ENCODE results near the gene CYP24A1. TPM values are rescaled to one million over a fixed set of nuclear protein-coding genes. Genes with fewer than 3 reads are reported as not detected.

CYP24A1 gene
- total RNA-seq, 4 donors from 2014 or later = 1.3 to 12.3 (median 8.9) TPM

- H3K4me1 ChIP-seq = peaks cover 0 to 68% (median 7%) of the 10 kb centered on the region in 3 donors
- H3K27ac ChIP-seq = peak overlapping the region in 3 of 4 donors; percentile 44 to 65 (median 62)
- no peaks in the 10 kb centered on the region for H3K9me3 ChIP-seq
- no peak overlapping the region for H3K4me3 ChIP-seq
- intact Hi-C loops (cut with DNase I) = no loop called here
- no peaks in the 10 kb centered on the region for H3K36me3 ChIP-seq
- H3K27me3 ChIP-seq = no peaks in the 10 kb centered on the region
- WGBS, 2 donors = 83 to 94% methylated on average over 2 of the region's 2 CpGs
- no peak for TF ChIP-seq POLR2A (IDR thresholded peaks at IDR 0.05)
- TF ChIP-seq, protein P1, sequence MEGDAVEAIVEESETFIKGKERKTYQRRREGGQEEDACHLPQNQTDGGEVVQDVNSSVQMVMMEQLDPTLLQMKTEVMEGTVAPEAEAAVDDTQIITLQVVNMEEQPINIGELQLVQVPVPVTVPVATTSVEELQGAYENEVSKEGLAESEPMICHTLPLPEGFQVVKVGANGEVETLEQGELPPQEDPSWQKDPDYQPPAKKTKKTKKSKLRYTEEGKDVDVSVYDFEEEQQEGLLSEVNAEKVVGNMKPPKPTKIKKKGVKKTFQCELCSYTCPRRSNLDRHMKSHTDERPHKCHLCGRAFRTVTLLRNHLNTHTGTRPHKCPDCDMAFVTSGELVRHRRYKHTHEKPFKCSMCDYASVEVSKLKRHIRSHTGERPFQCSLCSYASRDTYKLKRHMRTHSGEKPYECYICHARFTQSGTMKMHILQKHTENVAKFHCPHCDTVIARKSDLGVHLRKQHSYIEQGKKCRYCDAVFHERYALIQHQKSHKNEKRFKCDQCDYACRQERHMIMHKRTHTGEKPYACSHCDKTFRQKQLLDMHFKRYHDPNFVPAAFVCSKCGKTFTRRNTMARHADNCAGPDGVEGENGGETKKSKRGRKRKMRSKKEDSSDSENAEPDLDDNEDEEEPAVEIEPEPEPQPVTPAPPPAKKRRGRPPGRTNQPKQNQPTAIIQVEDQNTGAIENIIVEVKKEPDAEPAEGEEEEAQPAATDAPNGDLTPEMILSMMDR (IDR thresholded peaks at IDR 0.05) = no peak
- DNase-seq = no peak
Observed at GRCh38 chr20:54111460-54111859, 62.3 kb downstream of the CYP24A1 start.

DNA sequence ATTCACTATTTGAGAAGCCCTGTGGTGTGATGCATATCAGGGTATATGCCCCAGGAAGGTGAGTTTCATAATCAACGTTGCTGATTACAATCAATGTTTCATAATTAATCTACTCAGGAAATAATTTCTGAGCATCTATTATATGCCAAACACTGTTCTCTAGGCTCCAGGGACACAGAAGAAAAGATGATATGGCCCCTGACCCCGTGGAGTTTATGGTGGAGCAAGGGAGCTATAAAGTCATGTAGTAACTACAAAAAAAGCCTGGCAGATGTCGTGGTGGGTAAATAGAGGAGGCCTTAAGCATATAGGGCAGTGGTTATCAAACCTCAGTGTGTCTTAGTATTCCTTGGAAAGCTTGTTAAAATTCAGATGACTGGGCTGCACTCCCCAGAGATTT lies 63.3 kb downstream of the CYP24A1 start:
- WGBS, 2 donors = 48 to 53% methylated on average over 3 of the region's 3 CpGs
- TF ChIP-seq, protein P1 (IDR thresholded peaks at IDR 0.05) = no peak
- no peak for TF ChIP-seq POLR2A (IDR thresholded peaks at IDR 0.05)
- Histone ChIP-seq H3K27me3 (no peaks in the 10 kb centered on the region), H3K27ac (peak overlapping the region in 3 of 4 donors; percentile 20 to 63 (median 61)), H3K4me1 (peaks cover 0 to 76% (median 12%) of the 10 kb centered on the region in 3 donors), H3K9me3 (no peaks in the 10 kb centered on the region), H3K36me3 (no peaks in the 10 kb centered on the region), H3K4me3 (no peak overlapping the region)
- DNase-seq = no peak
- intact Hi-C loops (cut with DNase I) = no loop called here

- Histone ChIP-seq H3K9me3 (no peaks in the 10 kb centered on the region), H3K36me3 (no peaks in the 10 kb centered on the region), H3K27ac (peak overlapping the region in 3 of 4 donors; percentile 20 to 63 (median 61)), H3K27me3 (no peaks in the 10 kb centered on the region), H3K4me3 (no peak overlapping the region), H3K4me1 (peaks cover 0 to 77% (median 16%) of the 10 kb centered on the region in 3 donors)
- TF ChIP-seq, protein P1 (IDR thresholded peaks at IDR 0.05) = no peak
- TF ChIP-seq POLR2A (IDR thresholded peaks at IDR 0.05) = no peak
- no peak for DNase-seq
- intact Hi-C loops (cut with DNase I) = no loop called here
Observed at GRCh38 chr20:54110041-54110440, 63.7 kb downstream of the CYP24A1 start.

DNA sequence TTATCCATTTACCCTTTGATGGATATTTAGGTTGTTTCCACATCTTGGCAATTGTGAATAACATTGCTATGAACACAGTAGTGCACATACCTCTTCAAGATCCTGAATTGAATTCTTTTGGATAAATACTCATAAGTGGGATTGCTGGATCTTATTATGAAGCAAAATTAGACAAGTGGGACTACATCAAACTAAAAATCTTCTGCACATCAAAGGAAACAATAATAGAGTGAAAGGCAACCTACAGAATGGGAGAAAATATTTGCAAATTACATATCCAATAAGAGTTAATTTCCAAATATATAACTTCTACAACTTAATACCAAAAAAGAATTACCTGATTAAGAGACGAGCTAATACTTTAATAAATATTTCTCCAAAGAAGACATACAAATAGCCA lies 65.0 kb downstream of the CYP24A1 start:
- intact Hi-C loops (cut with DNase I) = no loop called here
- Histone ChIP-seq H3K4me3 (no peak overlapping the region), H3K27ac (no peak overlapping the region), H3K4me1 (peaks cover 0 to 82% (median 22%) of the 10 kb centered on the region in 3 donors), H3K36me3 (no peaks in the 10 kb centered on the region), H3K9me3 (no peaks in the 10 kb centered on the region), H3K27me3 (no peaks in the 10 kb centered on the region)
- DNase-seq = no peak
- WGBS, 2 donors = 80 to 86% methylated on average over 1 of the region's 1 CpG
- TF ChIP-seq, protein P1 (IDR thresholded peaks at IDR 0.05) = no peak
- TF ChIP-seq POLR2A (IDR thresholded peaks at IDR 0.05) = no peak

DNA sequence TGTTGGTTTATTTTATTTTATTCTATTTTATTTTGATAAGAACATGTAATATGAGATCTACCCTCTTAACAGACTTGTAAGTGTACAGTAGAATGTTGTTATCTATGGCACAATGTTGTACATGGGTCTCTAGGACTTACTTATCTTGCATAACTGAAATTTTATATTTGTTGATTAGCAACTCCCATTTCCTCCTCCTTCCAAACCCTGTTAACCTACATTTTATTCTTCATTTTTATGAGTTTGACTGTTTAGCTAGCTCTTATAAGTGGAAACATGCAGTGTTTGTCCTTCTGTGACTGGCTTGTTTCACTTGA lies 65.5 kb downstream of the CYP24A1 start:
- intact Hi-C loops (cut with DNase I) = no loop called here
- no peak for DNase-seq

More for the DNA sequence above, 65.5 kb downstream of the CYP24A1 start:
- Histone ChIP-seq H3K4me3 (no peak overlapping the region), H3K36me3 (no peaks in the 10 kb centered on the region), H3K27ac (peak overlapping the region in 2 of 4 donors; percentile 16 to 53), H3K4me1 (peaks cover 0 to 81% (median 19%) of the 10 kb centered on the region in 3 donors), H3K9me3 (no peaks in the 10 kb centered on the region), H3K27me3 (no peaks in the 10 kb centered on the region)
- TF ChIP-seq, protein P1 (IDR thresholded peaks at IDR 0.05) = no peak
- no peak for TF ChIP-seq POLR2A (IDR thresholded peaks at IDR 0.05)

Measured in esophagus squamous epithelium (tissue), 5 donors.